ENCODE results near the gene PLCB2. TPM values are rescaled to one million over a fixed set of nuclear protein-coding genes. Genes with fewer than 3 reads are reported as not detected.
A peak's percentile ranks its signal among the peaks of the same experiment; 100 is the strongest.

PLCB2 gene
- polyA plus RNA-seq, 1 of the 3 experiments (the other 2 are of a cell fraction): 0.15 TPM

DNA sequence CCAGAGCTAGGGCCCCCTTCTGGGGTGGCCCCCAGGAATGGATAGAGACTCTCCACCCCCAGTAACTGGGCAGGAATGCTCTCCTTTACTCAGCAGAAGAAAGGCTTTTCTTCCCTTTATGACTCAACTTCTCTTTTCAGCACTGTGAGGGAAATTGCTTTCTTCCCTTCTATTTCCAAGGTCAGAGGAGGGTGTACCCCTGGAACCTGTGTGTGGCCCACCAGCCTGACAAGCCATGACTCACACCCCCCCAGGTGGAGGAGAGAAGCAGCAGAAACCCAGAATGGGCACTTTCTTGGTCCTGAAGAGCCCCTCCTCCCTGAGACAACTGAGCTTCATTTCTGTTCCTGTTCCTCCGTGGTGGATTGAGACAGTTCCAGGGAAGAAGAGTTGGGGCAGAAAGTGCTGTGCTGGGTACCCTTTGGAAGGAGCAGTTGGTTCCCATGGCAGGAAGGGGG lies 22.2 kb downstream of the PLCB2 start:
- Histone ChIP-seq H3K4me2 (peak overlapping the region; percentile 23; the same call in 1 of the 2 replicates), H3F3A (replicated peaks; ENCODE audit: insufficient read depth) (peaks cover 9% of the 10 kb centered on the region), H3K27me3 (ENCODE audit: insufficient read depth) (peaks cover 18% of the 10 kb centered on the region), H2AFZ (ENCODE audit: low read depth) (no peak overlapping the region), H3K36me3 (replicated peaks in 1 of 2; ENCODE audit: control insufficient read depth in 1 of 2, insufficient read depth in 2 of 2, low read length in 1 of 2) (no peaks in the 10 kb centered on the region), H3K79me2 (ENCODE audit: insufficient read depth) (no peaks in the 10 kb centered on the region), H4K20me1 (ENCODE audit: insufficient read depth) (no peaks in the 10 kb centered on the region), H3K4me3 (ENCODE audit: low read depth in 2 of 2, low read length in 1 of 2) (no peak overlapping the region), H3K4me1 (ENCODE audit: control insufficient read depth in 1 of 2, insufficient read depth in 2 of 2, low read depth in 1 of 2, low read length in 1 of 2) (peaks cover 6 to 27% of the 10 kb centered on the region in 2 experiments; a peak in 3 of 4 replicates), H3K9me3 (no peaks in the 10 kb centered on the region), H3K9me2 (no peaks in the 10 kb centered on the region), H3K27ac (ENCODE audit: low read depth in 2 of 2, low read length in 1 of 2) (no peak overlapping the region), H3K9ac (no peak overlapping the region)
- TF ChIP-seq SMC3 (IDR thresholded peaks at IDR 0.05; ENCODE audit: low read depth, low read length): no peak
- ChIA-PET POLR2A (interaction anchor here (0.7 to 1.5 kb wide), 2 partner anchors 16 to 56 kb away, joined by 4 to 5 read pairs; no protein-coding TSS in a partner anchor), CTCF (interaction anchor here (0.6 to 66.3 kb wide), 6 partner anchors 10 to 68 kb away, joined by 3 to 2194 read pairs (median 6); partner anchors contain the start of genes CCDC9B, DISP2, INAFM2 and PHGR1)
- no peak for DNase-seq
- WGBS (ENCODE audit: low lambda C conversion rate): 64% methylated on average over 1 of the region's 1 CpG

DNA sequence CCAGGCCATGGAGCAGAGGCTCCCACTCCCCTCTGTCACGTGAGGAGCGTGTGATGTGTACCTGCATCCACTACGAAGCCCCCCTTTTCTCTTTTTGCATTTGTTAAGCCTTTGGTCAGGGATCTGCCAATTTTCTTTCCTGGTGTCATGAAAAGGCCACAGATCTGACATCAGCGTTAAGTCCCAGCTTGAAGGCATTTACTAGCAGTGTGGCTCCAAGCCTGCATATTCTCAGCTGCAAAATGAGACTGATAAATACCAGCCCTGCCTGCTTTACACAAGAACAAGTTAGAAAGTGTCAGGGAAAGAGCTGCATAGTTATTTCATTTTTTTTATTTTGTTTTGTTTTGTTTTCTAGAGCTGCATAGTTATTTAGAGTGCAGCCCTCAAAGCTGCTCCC lies 22.6 kb downstream of the PLCB2 start:
- no peaks in the 10 kb centered on the region for H3K9me3 ChIP-seq
- no peaks in the 10 kb centered on the region for H3K9me2 ChIP-seq
- peak overlapping the region; percentile 23; the same call in 1 of the 2 replicates for H3K4me2 ChIP-seq
- no peak overlapping the region for H3K4me3 ChIP-seq (ENCODE audit: low read depth in 2 of 2, low read length in 1 of 2)
- DNase-seq: no peak
- H3K27ac ChIP-seq (ENCODE audit: low read depth in 2 of 2, low read length in 1 of 2): no peak overlapping the region; a peak in 1 of 4 replicates
- no peaks in the 10 kb centered on the region for H4K20me1 ChIP-seq (ENCODE audit: insufficient read depth)
- no peak for TF ChIP-seq RCOR1 (IDR thresholded peaks at IDR 0.05; ENCODE audit: low read length)
- TF ChIP-seq YY1 (IDR thresholded peaks at IDR 0.05; ENCODE audit: low read depth): no peak
- no peak for TF ChIP-seq FOSL2 (IDR thresholded peaks at IDR 0.05; ENCODE audit: borderline replicate concordance, low read depth)
- TF ChIP-seq TAF1 (IDR thresholded peaks at IDR 0.05; ENCODE audit: borderline replicate concordance, low read depth, low read length): no peak
- no peak for TF ChIP-seq FOXM1 (IDR thresholded peaks at IDR 0.05; ENCODE audit: low read depth)
- TF ChIP-seq, protein P1, sequence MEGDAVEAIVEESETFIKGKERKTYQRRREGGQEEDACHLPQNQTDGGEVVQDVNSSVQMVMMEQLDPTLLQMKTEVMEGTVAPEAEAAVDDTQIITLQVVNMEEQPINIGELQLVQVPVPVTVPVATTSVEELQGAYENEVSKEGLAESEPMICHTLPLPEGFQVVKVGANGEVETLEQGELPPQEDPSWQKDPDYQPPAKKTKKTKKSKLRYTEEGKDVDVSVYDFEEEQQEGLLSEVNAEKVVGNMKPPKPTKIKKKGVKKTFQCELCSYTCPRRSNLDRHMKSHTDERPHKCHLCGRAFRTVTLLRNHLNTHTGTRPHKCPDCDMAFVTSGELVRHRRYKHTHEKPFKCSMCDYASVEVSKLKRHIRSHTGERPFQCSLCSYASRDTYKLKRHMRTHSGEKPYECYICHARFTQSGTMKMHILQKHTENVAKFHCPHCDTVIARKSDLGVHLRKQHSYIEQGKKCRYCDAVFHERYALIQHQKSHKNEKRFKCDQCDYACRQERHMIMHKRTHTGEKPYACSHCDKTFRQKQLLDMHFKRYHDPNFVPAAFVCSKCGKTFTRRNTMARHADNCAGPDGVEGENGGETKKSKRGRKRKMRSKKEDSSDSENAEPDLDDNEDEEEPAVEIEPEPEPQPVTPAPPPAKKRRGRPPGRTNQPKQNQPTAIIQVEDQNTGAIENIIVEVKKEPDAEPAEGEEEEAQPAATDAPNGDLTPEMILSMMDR (IDR thresholded peaks at IDR 0.05): no peak
- no peak for TF ChIP-seq NRF1 (IDR thresholded peaks at IDR 0.05; ENCODE audit: low read depth, low read length)
- CTCF ChIA-PET: interaction anchor here (1.2 to 66.3 kb wide), 5 partner anchors 9 to 68 kb away, joined by 4 to 2194 read pairs (median 9); partner anchors contain the start of genes CCDC9B, DISP2, INAFM2 and PHGR1
- H3F3A ChIP-seq (replicated peaks; ENCODE audit: insufficient read depth): peaks cover 13% of the 10 kb centered on the region
- POLR2A ChIA-PET: interaction anchor here (0.7 to 1.5 kb wide), 2 partner anchors 16 to 56 kb away, joined by 4 to 5 read pairs; no protein-coding TSS in a partner anchor
- peaks cover 18% of the 10 kb centered on the region for H3K27me3 ChIP-seq (ENCODE audit: insufficient read depth)
- peaks cover 6 to 23% of the 10 kb centered on the region in 2 experiments; a peak in 3 of 4 replicates for H3K4me1 ChIP-seq (ENCODE audit: control insufficient read depth in 1 of 2, insufficient read depth in 2 of 2, low read depth in 1 of 2, low read length in 1 of 2)
- H3K36me3 ChIP-seq (replicated peaks in 1 of 2; ENCODE audit: control insufficient read depth in 1 of 2, insufficient read depth in 2 of 2, low read length in 1 of 2): no peaks in the 10 kb centered on the region
- H3K79me2 ChIP-seq (ENCODE audit: insufficient read depth): no peaks in the 10 kb centered on the region
- WGBS (ENCODE audit: low lambda C conversion rate): 77% methylated on average over 4 of the region's 4 CpGs
- no peak overlapping the region for H3K9ac ChIP-seq
- no peak overlapping the region for H2AFZ ChIP-seq (ENCODE audit: low read depth)

Measured in SK-N-SH (cell line).